Thyroid gland (tissue), 4 donors: ENCODE measurements around the gene PRSS33. TPM values are rescaled to one million over a fixed set of nuclear protein-coding genes. Genes with fewer than 3 reads are reported as not detected.

ENCODE experiments used
- DNase-seq, 2 donors: peaks; one replicate each; pipeline ENCODE4 v3.0.0-alpha.2; 2019
- H3K27ac ChIP-seq, 3 donors: fragments of 200-600 bp; sonication (generic); 1 replicate in 2 of 3; 2 replicates in 1 of 3; pipeline ENCODE4 v1.5.1; 2016 to 2019; ENCODE audit warnings: mild to moderate bottlenecking in 1 of 3, moderate library complexity in 1 of 3
- H3K27me3 ChIP-seq: fragments of 200-600 bp; sonication (generic); one replicate; pipeline ENCODE4 v1.5.1; 2019
- H3K36me3 ChIP-seq, 2 donors: fragments of 200-600 bp; sonication (generic); one replicate each; pipeline ENCODE4 v1.5.1; 2016 to 2019
- H3K4me1 ChIP-seq, 2 donors: fragments of 200-600 bp; sonication (generic); one replicate each; pipeline ENCODE4 v1.5.1; 2017 to 2019
- H3K4me3 ChIP-seq, 3 donors: fragments of 200-600 bp; sonication (generic); replicated peaks in 1 of 3; 1 replicate in 2 of 3; 2 replicates in 1 of 3; pipeline ENCODE4 v1.5.1; 2016; ENCODE audit warnings: mild to moderate bottlenecking in 1 of 3
- H3K9me3 ChIP-seq: fragments of 200-600 bp; sonication (generic); one replicate; pipeline ENCODE4 v1.5.1; 2017
- CTCF ChIP-seq, 6 experiments: fragments of 200-600 bp in 3 of 6; fragments of 450-650 bp in 3 of 6; sonication (generic) in 3 of 6; IDR thresholded peaks; one replicate each; pipeline ENCODE4 v1.5.1; 2016 to 2019; ENCODE audit warnings: antibody characterized with exemption in 6 of 6, mild to moderate bottlenecking in 2 of 6, inconsistent platforms in 1 of 6, moderate library complexity in 1 of 6
- POLR2A ChIP-seq, 2 donors: fragments of 450-650 bp; IDR thresholded peaks; one replicate each; pipeline ENCODE4 v1.6.1; 2017; ENCODE audit warnings: antibody characterized with exemption in 2 of 2, mild to moderate bottlenecking in 2 of 2, moderate library complexity in 1 of 2
- WGBS, 2 donors: methylation state at CpG; one replicate each; pipeline ENCODE4 v1.1.5; 2017; 5-methylcytosine and 5-hydroxymethylcytosine counted together
- intact Hi-C: fragments of 100-400 bp; cut with DNase I; formaldehyde crosslinking; loops from one replicate; pipeline ENCODE4 v1.15.1; 2023
- total RNA-seq, 4 donors: library from RNA; depleted of rRNA; stranded (reverse); fragments of >200 nt; gene quantifications; one replicate each; pipeline ENCODE4 v1.2.3, GENCODE V29; 2016

PRSS33 gene
- total RNA-seq, 4 donors from 2014 or later: not detected

- intact Hi-C loops: no loop called here
- no peak for TF ChIP-seq POLR2A (IDR thresholded peaks at IDR 0.05)
- WGBS, 2 donors: 60 to 67% methylated on average over 7 of the region's 7 CpGs
- Histone ChIP-seq H3K36me3 (no peaks in the 10 kb centered on the region), H3K4me1 (no peaks in the 10 kb centered on the region), H3K4me3 (no peak overlapping the region), H3K9me3 (no peaks in the 10 kb centered on the region), H3K27ac (no peak overlapping the region), H3K27me3 (no peaks in the 10 kb centered on the region)
- no peak for DNase-seq
These were observed 26.4 kb upstream of the PRSS33 start for GRCh38 chr16:2813771-2814221.

- TF ChIP-seq CTCF (IDR thresholded peaks at IDR 0.05) (no peak), POLR2A (IDR thresholded peaks at IDR 0.05) (no peak)
- DNase-seq: no peak
- H3K27me3 ChIP-seq: no peaks in the 10 kb centered on the region
- no peaks in the 10 kb centered on the region for H3K36me3 ChIP-seq
- H3K27ac ChIP-seq: no peak overlapping the region
- no peak overlapping the region for H3K4me3 ChIP-seq
- no peaks in the 10 kb centered on the region for H3K4me1 ChIP-seq
- intact Hi-C loops: no loop called here
- 56 to 72% methylated on average over 11 to 14 of the region's 15 CpGs for WGBS, 2 donors
- H3K9me3 ChIP-seq: no peaks in the 10 kb centered on the region
These were observed 24.5 kb upstream of the PRSS33 start for GRCh38 chr16:2811703-2812471.

GRCh38 chr16:2810651-2811050, 23.3 kb upstream of the PRSS33 start:
- no peaks in the 10 kb centered on the region for H3K27me3 ChIP-seq
- TF ChIP-seq POLR2A (IDR thresholded peaks at IDR 0.05) (no peak), CTCF (IDR thresholded peaks at IDR 0.05) (no peak)

GRCh38 chr16:2809149-2809760, 21.9 kb upstream of the PRSS33 start:
- no peaks in the 10 kb centered on the region for H3K36me3 ChIP-seq
- WGBS, 2 donors: 82 to 83% methylated on average over 3 of the region's 3 CpGs
- no peak overlapping the region for H3K27ac ChIP-seq
- intact Hi-C loops: no loop called here
- DNase-seq: no peak
- H3K27me3 ChIP-seq: no peaks in the 10 kb centered on the region
- H3K4me1 ChIP-seq: no peaks in the 10 kb centered on the region
- H3K9me3 ChIP-seq: no peaks in the 10 kb centered on the region
- H3K4me3 ChIP-seq: no peak overlapping the region
- no peak for TF ChIP-seq POLR2A (IDR thresholded peaks at IDR 0.05)
- no peak for TF ChIP-seq CTCF (IDR thresholded peaks at IDR 0.05)

More at GRCh38 chr16:2810651-2811050, 23.3 kb upstream of the PRSS33 start:
- intact Hi-C loops: no loop called here
- Histone ChIP-seq H3K36me3 (no peaks in the 10 kb centered on the region), H3K9me3 (no peaks in the 10 kb centered on the region), H3K4me3 (no peak overlapping the region), H3K4me1 (no peaks in the 10 kb centered on the region), H3K27ac (no peak overlapping the region)
- DNase-seq: no peak
- 85 to 87% methylated on average over 6 of the region's 6 CpGs for WGBS, 2 donors

- H3K27me3 ChIP-seq: no peaks in the 10 kb centered on the region
- no peaks in the 10 kb centered on the region for H3K4me1 ChIP-seq
- DNase-seq: no peak
- no peaks in the 10 kb centered on the region for H3K9me3 ChIP-seq
- 79 to 91% methylated on average over 7 of the region's 7 CpGs for WGBS, 2 donors
- intact Hi-C loops: no loop called here
- no peaks in the 10 kb centered on the region for H3K36me3 ChIP-seq
- no peak overlapping the region for H3K27ac ChIP-seq
- H3K4me3 ChIP-seq: no peak overlapping the region
- TF ChIP-seq CTCF (IDR thresholded peaks at IDR 0.05) (no peak), POLR2A (IDR thresholded peaks at IDR 0.05) (no peak)
These were observed 20.8 kb upstream of the PRSS33 start for GRCh38 chr16:2808181-2808580.
